HG02943 (cell line): ENCODE data around the gene POLA1.
"Not testable (repeated sequence)": the region's sequence is repeated elsewhere in the genome, so short reads cannot be mapped to it uniquely, and the experiment has no call there.

Experiments used
- ATAC-seq: cut with Tn5 transposase; IDR thresholded peaks from one replicate; pipeline ENCODE4 v1.9.1; 2021; ENCODE audit warnings: mild to moderate bottlenecking, low read depth, moderate library complexity; ENCODE audit not compliant: unreplicated experiment

Gene POLA1, protein sequence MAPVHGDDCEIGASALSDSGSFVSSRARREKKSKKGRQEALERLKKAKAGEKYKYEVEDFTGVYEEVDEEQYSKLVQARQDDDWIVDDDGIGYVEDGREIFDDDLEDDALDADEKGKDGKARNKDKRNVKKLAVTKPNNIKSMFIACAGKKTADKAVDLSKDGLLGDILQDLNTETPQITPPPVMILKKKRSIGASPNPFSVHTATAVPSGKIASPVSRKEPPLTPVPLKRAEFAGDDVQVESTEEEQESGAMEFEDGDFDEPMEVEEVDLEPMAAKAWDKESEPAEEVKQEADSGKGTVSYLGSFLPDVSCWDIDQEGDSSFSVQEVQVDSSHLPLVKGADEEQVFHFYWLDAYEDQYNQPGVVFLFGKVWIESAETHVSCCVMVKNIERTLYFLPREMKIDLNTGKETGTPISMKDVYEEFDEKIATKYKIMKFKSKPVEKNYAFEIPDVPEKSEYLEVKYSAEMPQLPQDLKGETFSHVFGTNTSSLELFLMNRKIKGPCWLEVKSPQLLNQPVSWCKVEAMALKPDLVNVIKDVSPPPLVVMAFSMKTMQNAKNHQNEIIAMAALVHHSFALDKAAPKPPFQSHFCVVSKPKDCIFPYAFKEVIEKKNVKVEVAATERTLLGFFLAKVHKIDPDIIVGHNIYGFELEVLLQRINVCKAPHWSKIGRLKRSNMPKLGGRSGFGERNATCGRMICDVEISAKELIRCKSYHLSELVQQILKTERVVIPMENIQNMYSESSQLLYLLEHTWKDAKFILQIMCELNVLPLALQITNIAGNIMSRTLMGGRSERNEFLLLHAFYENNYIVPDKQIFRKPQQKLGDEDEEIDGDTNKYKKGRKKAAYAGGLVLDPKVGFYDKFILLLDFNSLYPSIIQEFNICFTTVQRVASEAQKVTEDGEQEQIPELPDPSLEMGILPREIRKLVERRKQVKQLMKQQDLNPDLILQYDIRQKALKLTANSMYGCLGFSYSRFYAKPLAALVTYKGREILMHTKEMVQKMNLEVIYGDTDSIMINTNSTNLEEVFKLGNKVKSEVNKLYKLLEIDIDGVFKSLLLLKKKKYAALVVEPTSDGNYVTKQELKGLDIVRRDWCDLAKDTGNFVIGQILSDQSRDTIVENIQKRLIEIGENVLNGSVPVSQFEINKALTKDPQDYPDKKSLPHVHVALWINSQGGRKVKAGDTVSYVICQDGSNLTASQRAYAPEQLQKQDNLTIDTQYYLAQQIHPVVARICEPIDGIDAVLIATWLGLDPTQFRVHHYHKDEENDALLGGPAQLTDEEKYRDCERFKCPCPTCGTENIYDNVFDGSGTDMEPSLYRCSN (N-terminal part only)

DNA sequence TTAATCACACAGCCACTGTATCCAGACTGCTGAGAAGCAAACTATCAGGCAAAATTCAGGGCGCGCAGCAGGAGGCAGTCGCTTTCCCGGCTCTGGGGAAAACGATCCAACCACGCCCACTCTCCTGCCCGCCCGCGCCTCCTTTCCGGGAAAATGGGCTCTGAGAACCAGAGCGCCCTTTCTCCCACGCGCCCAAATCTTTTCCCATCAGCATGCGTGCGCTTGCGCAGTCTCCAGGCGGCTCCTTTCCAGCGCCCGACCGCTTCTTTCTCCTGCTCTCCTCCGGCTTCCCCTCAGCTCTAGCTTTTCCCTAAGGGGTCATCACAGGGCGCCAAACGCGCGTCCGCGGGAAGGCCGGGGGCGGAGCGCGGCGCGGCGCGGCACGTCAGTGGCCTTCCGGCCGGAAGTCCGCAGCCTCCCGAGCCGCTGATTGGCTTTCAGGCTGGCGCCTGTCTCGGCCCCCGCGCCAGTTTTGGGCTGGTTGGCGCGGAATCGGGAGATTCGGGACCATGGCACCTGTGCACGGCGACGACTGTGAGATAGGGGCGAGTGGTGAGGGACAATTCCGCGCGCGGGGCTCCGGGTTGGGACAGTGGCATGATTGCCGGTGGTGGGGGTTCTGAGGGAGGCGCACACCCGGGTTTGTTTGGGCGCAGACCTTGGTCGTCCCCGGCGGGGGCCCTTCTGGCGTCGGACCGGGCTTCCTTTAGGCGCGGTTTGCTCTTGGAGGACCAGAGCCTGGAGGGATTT is at the start of gene POLA1:
POLA1 (plus strand) TSS at position 466 of the 750 bp plus-strand sequence; CDS start at position 510, 44 bp downstream.
- peak; percentile 88 for ATAC-seq

DNA sequence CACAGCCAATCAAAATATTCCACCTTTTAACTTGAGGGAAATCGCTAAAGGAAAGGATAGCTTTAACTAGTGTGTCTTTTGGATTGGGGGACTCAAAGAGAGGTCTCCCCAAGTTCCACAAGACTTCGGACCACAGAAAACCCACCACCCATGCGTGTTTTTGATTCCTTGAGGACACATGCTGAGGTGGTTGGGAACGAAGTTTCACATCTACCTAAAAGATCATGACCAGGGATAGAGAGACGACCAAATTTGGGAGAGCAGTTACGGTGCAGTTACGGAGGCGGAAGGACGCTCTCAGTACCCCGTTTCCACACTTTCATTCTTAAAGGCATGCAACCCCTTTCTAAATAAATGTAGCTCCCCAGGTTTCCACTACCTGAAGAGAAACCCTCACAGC is 47.7 kb upstream of the POLA1 start:
- ATAC-seq: no peak

DNA sequence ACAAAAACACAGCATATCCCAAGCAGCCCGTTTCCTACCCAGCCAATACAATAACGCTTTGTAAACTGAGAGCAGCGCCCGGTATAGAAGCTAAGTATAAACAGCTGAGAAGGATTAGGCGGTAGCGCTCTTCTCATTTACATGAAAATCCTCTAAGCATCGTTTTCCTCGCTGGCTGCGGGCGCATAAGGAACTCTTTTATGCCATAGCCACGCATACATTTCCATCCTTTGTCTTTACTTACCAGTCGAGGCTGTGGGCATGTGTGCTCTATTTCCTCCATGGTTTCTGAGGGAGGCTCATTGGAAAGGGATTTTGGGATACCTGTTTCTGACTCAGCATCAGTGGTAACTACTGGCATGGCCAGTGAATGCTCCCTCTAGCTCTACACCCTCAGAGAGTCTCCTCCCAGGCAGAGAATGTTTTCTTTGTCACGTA is 47.0 kb upstream of the POLA1 start:
- no peak for ATAC-seq

DNA sequence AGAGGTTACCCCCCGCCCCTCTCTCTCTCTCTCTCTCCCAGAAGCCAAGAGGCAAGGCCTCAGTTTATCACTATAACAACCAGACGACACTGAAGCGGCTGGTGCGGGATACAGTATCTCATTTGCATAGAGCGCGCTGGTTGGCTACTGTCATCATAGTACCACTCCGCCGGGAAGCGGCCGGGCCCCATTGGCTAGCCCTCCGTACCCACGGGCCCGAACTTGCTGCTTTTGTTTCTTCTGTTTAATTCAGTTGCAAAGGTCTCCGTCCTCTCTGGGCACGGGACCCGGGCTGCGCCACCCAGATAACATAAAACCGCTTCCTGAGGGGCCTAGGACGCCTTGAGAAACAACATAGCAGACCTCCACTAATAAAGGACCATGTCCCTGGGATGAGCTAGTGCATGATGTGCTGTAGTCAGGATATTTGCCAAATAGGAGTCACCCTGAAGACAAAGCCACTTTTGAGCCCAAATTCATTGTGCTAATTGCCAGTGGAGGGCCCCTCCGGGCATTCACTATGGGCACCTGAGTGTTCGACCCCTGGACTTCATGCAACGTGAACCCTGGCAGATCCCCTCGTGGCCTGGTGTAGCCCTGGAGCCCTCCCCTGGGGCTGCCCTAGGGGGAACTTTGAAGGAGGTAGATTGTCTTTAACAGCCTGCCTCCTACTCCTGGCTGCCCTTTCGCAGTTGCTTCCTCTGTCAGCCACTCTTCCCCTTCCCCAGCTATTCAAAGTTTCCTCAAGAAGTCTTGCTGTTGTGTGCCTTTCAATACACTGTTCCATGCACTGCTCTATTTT is 46.3 kb upstream of the POLA1 start, which contains the start of gene PCYT1B:
PCYT1B (minus strand) TSS at position 91 of the 802 bp plus-strand sequence. CDS start 242 bp downstream, outside the sequence.
- no peak for ATAC-seq

DNA sequence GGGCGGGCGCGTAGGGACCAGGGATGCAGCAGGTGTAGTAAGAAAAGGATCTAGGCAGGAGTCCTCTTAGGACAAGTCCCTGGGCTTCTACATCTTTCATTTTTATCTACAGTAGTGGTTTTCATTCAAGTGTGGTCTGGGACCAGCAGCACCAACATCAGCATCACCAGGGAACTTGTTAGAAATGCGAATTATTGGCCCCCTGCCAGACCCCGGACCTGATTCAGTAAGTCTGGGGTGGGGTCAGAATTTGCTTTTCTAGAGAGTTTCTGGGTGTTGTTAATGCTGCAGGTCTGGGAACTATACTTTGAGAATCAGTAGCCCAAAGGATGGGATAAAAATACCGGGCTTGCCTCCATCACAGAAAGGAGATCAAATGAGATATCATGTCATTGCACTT is 45.2 kb upstream of the POLA1 start:
- ATAC-seq: no peak

DNA sequence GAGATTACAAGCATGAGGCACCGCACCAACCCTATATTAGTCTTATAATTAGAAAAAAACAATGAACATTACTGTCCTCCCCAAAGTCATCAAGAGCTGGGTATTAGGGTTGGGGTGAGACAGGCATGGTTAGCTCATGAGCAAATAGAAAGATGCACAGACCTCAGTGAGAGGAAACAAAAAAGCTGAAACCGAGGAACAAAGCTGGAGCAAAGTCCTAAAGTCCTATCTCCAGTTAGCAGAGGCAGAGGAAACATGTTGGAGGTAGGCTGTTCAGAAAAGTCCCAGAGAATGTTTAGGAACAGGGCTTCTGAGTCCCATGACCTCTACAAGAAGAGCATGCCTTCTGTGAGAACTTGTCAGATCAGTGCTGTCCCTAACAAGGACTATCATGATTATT is 41.9 kb upstream of the POLA1 start:
- ATAC-seq: no peak

DNA sequence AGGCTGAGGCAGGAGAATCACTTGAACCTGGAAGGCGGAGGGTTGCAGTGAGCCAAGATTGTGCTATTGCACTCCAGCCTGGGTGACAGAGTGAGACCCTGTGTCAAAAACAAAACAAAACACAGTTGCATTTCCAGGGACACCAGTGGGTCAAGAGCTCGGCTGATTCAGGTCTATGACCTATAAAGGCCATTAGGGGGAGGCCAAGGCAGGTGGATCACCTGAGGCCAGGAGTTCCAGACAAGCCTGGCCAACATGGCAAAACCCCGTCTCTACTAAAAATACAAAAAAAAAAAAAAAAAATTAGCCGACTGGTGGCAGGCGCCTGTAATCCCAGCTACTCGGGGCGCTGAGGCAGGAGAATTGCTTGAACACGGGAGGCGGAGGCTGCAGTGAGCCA is 38.0 kb upstream of the POLA1 start:
- not testable (repeated sequence) for ATAC-seq

DNA sequence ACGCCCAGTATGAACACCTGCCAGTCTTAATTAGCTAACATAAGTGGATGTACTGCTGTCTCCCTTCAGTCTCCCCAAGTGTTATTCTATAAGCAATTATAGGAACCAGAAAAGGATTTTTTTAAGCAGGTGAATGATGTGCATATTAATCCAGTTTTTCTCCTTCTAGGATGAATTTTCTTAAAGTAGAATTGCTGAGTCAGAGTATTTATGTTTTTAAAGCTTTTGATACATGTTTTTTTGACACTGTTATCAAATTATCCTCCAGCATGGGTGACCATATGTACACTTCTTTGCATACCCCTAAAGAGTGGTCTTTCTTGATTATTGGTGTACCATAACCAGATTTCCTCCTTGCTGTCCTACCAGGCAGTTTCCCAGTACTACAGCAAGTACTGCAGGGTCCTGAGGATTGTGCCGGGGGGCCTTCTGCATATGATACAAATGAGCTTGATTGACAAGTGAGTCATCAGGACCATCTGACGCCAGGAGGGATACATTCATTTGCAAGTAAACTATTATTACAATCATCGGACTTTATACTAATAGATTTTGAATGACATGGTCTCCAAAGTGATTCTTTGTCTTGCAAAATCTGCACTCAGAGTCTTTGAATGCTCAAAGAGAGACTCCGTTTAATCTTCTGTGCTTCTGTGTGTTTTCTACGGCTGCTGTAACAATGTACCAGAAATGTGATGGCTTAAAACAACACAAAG is 35.9 kb upstream of the POLA1 start:
- ATAC-seq: no peak

DNA sequence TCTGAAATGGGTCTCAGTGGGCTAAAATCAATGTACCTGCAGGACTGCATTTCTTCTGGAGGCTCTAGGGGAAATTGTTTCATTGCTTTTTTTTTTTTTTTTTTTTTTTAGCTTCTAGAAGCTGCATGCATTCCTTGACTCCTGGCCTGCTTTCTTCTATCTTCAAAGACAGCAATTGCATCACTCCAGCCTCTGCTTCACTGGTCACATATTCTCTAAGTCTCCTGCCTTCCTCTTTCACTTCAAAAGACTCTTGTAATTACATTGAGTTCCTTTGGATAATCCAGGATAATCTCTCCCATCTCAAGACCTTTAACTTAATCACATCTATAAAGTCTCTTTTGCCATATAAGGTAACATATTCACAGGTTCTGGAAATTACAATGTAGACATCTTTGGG is 35.3 kb upstream of the POLA1 start:
- ATAC-seq: no peak

DNA sequence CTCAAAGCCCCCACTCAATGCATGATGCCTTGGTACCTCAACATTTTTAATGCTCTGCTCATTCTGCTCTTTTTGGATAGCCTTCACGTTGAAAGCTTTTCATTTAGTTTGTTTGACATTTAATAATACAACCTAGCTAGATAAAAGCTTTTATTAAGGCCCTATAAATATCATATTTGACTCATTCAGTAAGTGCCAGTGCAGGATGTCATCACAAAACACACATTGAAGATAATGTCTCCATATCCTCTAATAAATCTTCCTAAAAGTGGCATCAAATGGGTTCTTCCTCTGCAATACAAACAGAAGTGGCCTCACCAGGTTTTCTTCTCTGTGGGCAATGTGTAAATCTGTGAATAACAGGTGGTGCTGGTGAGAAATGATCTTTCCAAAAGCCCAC is 34.6 kb upstream of the POLA1 start:
- ATAC-seq: no peak

DNA sequence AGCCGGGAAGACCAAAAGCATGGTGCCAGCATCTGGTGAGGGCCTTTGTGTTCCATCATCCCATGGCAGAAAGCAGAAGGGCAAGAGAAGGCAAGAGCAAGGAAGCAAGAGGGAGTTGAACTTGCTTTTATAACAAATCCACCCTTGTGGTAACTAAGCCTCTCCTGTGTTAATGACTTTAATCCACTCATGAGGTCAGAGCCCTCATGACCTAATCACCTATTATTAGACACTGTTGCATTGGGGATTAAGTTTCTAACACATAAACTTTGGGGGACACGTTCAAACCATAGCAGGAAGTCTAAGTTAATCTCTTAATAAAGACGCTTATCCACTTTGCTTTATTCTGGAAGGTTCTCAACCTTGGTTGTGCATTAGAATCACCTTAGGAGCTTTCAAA is 34.1 kb upstream of the POLA1 start:
- no peak for ATAC-seq

DNA sequence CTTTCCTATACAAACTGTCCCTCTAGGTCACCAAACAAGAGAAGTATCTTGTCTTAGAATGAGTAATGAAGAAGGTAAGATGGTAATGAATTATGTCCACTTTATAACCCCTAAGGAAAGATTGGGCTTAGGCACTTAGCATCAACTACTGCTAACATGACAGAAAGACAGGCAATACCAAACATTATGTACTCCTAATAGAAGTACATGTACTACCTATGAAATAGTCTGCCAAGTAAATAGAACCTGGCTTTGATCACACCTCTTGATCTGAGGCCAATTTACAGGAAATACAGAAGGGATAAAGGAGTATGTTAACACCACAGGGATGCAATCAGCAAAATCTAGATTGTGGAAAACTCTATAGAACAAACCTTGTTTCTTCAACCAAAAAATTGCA is 32.4 kb upstream of the POLA1 start:
- ATAC-seq: no peak

DNA sequence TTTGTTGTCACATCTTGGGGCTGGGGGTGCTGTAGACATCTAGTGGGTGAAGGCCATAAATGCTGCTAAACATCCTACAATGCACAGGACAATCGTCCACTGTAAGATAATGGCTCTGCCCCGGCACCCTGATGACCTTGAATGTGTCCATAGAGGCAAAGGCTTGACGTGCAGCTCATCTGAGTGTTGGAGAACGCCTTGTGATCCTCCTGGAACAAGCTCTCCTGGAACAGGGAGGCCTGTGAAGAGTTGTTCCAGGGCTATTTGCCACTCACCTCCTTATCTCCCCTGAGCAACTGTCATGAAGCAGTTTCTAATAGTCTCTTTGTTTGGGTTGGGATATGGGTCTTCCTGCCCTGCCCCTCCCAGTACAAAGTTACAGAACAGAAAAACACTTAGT is 31.4 kb upstream of the POLA1 start:
- ATAC-seq: no peak

DNA sequence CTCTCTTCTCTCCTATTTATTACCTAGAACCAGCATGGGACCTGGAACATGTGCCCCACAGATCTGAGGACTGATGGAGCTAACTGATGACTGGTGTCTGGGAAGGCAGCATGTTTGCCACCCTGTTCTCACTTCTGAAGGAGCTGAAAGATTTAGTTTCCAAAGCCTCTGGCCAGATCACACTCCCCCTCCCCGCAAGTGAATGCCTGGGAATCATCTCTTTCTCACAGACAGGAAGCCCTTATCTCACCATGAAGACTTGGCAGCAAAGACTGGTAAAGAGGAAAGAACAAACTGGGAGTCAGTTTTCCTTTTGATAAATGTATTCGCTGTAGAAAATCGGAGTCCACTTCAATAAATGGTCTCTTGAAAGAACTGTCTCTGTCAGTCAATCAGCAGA is 25.6 kb upstream of the POLA1 start:
- no peak for ATAC-seq

DNA sequence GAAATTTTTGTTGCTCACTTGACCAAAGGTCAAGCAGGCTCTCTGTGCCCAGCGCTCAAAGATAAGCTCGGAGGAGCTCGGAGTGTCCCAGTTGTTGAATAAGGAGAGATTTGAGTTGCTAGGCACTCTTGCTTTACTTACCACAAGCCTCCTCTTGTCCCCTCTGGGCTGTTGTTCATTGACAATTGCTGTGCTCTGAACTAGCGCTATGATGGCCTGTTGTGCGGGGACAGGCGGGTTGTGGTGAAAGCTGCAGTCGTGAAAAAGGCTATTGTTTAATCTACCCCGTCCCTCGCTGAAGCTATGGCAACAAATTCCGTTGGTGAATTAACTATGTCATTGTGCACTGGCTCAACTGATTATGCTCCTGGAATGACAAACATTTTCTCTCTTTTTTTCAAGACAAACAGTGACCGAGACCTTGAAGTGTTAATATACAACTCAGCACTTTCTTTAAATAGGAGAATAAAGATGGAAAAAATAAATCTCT is 21.0 kb upstream of the POLA1 start:
- no peak for ATAC-seq

DNA sequence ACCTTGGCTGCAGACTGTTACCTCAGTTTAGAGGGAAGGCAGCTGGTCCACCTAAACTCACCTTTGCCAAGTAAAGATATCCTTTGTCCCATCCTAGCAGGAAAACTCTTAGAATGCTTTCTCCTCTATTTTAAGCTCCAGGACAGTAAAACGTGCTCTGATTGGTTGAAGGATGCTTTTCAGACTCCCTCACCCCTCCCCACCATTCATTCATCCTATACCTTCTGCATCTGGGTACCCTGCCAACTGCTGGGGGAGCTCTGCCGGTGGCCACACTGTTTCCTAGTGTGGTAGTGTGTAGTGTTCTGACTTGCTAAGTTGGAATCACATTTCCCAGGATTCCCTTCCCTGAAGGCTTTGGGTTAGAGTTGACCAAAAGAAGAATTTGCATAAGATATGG is 20.3 kb upstream of the POLA1 start:
- ATAC-seq: no peak

DNA sequence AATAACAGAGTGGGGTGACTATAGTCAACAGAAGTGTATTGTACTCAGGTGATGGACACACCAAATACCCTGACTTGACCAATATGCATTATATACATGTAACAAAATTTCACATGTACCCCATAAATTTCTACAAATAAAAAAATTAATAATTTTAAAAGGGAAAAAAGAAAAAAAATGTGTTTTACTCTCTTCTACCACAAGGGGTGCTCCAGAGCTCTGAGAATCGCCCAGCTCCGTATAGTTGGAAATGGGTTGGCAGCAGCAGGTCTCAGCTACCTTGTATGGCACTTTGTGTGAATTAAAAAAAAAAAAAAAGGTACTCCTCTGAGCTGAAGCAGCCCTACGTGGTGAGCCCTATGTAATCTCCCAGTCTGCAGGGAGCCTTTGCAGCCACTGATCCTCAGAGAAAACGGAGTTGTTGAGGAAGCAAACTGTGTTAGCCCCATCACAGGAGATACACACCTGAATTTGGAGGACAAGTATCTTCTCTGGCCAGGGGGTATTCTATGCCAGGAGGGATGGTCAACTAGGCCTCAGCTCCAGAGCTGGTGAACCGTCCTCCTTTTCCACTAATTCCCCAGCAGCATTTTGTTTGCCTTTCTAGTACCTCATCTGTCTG is 17.2 kb upstream of the POLA1 start:
- no peak for ATAC-seq
